GM12878 (cell line): Measurements from ENCODE around the gene PRKCI. TPM values are rescaled to one million over a fixed set of nuclear protein-coding genes. Genes with fewer than 3 reads are reported as not detected.

ENCODE experiments used
- ATAC-seq: fragments of 200-7000 bp; cut with Tn5 transposase; 3 replicates; pipeline ENCODE4 v1.9.1; 2020; ENCODE audit warnings: mild to moderate bottlenecking, moderate library complexity
- BruUV-seq: library from RNA; stranded (reverse); fragments of 400-500 nt; replicated peaks from 2 replicates; lab custom pipeline; 2021; lab: Mats Ljungman, UMichigan
- CTCF ChIA-PET: fragments of 300-600 bp; sonication (Branson Sonifier 250); formaldehyde crosslinking; extraction: SDS; loops from one replicate; lab custom pipeline; 2021; ENCODE audit warnings: inconsistent platforms; lab: Yijun Ruan, JAX
- POLR2A ChIA-PET: fragments of 350-600 bp; formaldehyde crosslinking; extraction: SDS; loops from one replicate; lab custom pipeline; 2021; ENCODE audit warnings: inconsistent platforms; lab: Charles Lee
- RAD21 ChIA-PET: fragments of 300-600 bp; sonication (Branson Sonifier 250); formaldehyde crosslinking; loops from one replicate; lab custom pipeline; 2023; ENCODE audit warnings: antibody characterized with exemption; ENCODE audit not compliant: unreplicated experiment; lab: Charles Lee
- SMC1A ChIA-PET: fragments of 300-600 bp; sonication (Branson Sonifier 250); formaldehyde crosslinking; loops from one replicate; lab custom pipeline; 2023; ENCODE audit not compliant: unreplicated experiment, uncharacterized antibody; lab: Charles Lee
- DNase-seq: peaks from one replicate; pipeline ENCODE4 v3.0.0-alpha.2; 2011; ENCODE audit warnings: low read depth, low spot score
- FAIRE-seq: peaks from 3 replicates; lab custom pipeline; 2011; peaks lifted over from hg19 to GRCh38; lab: Jason Lieb, UNC
- H2AFZ ChIP-seq: 2 replicates; pipeline ENCODE4 v1.6.0; 2011; ENCODE audit warnings: low read depth, low read length, control low read depth; ENCODE audit not compliant: control insufficient read depth
- H3K27ac ChIP-seq: 2 replicates; pipeline ENCODE4 v1.5.1; 2011; ENCODE audit warnings: control low read depth; ENCODE audit not compliant: control insufficient read depth, insufficient read depth
- H3K27me3 ChIP-seq, 2 experiments: replicated peaks in 1 of 2; 2 replicates each; pipeline versions ENCODE4 v1.6.0 to v1.6.1; 2011; ENCODE audit warnings: low read length in 1 of 2; ENCODE audit not compliant: control insufficient read depth in 2 of 2, insufficient read depth in 2 of 2
- H3K36me3 ChIP-seq, 2 experiments: 2 replicates each; pipeline ENCODE4 v1.5.1; 2011; ENCODE audit warnings: low read length in 1 of 2; ENCODE audit not compliant: control insufficient read depth in 2 of 2, insufficient read depth in 2 of 2
- H3K4me1 ChIP-seq: 2 replicates; pipeline ENCODE4 v1.6.1; 2011; ENCODE audit warnings: mild to moderate bottlenecking, low read length, moderate library complexity, mixed read lengths; ENCODE audit not compliant: control insufficient read depth, insufficient read depth
- H3K4me2 ChIP-seq: 2 replicates; pipeline ENCODE4 v1.6.0; 2011; ENCODE audit warnings: control low read depth; ENCODE audit not compliant: control insufficient read depth, insufficient read depth
- H3K4me3 ChIP-seq: fragments of 200-600 bp; sonication (generic); 2 replicates; pipeline ENCODE4 v1.5.1; 2016
- H3K79me2 ChIP-seq: 2 replicates; pipeline ENCODE4 v1.6.0; 2011; ENCODE audit warnings: low read length; ENCODE audit not compliant: control insufficient read depth, insufficient read depth
- H3K9ac ChIP-seq: 2 replicates; pipeline ENCODE4 v1.8.0; 2011; ENCODE audit warnings: low read length, control low read depth, mixed read lengths; ENCODE audit not compliant: control insufficient read depth, insufficient read depth
- H3K9me3 ChIP-seq: replicated peaks from 3 replicates; pipeline ENCODE4 v1.5.1; 2011; ENCODE audit warnings: mild to moderate bottlenecking, low read length; ENCODE audit not compliant: control insufficient read depth, insufficient read depth
- H4K20me1 ChIP-seq: 2 replicates; pipeline ENCODE4 v1.6.0; 2011; ENCODE audit not compliant: control insufficient read depth, insufficient read depth
- CBX3 ChIP-seq: fragments of 200-600 bp; sonication (generic); IDR thresholded peaks from 2 replicates; pipeline ENCODE4 v1.6.1; 2016; ENCODE audit warnings: low read depth, borderline replicate concordance
- CHD2 ChIP-seq: IDR thresholded peaks from 2 replicates; pipeline ENCODE4 v1.6.1; 2011; ENCODE audit warnings: low read depth, low read length, improper control_type of control experiment, borderline replicate concordance
- FOXK2 ChIP-seq: fragments of 450-650 bp; IDR thresholded peaks from 2 replicates; pipeline ENCODE4 v1.6.1; 2017; ENCODE audit warnings: mild to moderate bottlenecking, moderate library complexity
- GABPA ChIP-seq: IDR thresholded peaks from 2 replicates; pipeline ENCODE4 v1.6.1; 2014; ENCODE audit warnings: antibody characterized with exemption, low read depth, mild to moderate bottlenecking, inconsistent platforms
- IKZF2 ChIP-seq, 2 experiments: fragments of 450-650 bp; IDR thresholded peaks; 2 replicates each; pipeline ENCODE4 v1.6.1; 2017; ENCODE audit warnings: mild to moderate bottlenecking in 2 of 2, moderate library complexity in 2 of 2
- MYC ChIP-seq: IDR thresholded peaks from 2 replicates; pipeline ENCODE4 v1.6.1; 2011; ENCODE audit warnings: mild to moderate bottlenecking, low read length, moderate library complexity, inconsistent platforms; ENCODE audit not compliant: insufficient read depth, insufficient replicate concordance, insufficient read length, severe bottlenecking
- NFIC ChIP-seq: IDR thresholded peaks from 2 replicates; pipeline ENCODE4 v1.6.1; 2012; ENCODE audit warnings: low read depth, mild to moderate bottlenecking, inconsistent platforms, low read length, moderate library complexity
- NR2C1 ChIP-seq: fragments of 450-650 bp; IDR thresholded peaks from 2 replicates; pipeline ENCODE4 v1.6.1; 2017; ENCODE audit warnings: antibody characterized with exemption, mild to moderate bottlenecking, moderate library complexity
- NRF1 ChIP-seq: conservative IDR thresholded peaks from 2 replicates; pipeline ENCODE4 v1.6.1; 2011; ENCODE audit warnings: mild to moderate bottlenecking, low read depth, low read length, improper control_type of control experiment
- POLR2AphosphoS2 ChIP-seq: IDR thresholded peaks from 2 replicates; pipeline ENCODE4 v1.6.1; 2011; ENCODE audit warnings: low read depth, mild to moderate bottlenecking, low read length, improper control_type of control experiment, moderate library complexity
- SMC3 ChIP-seq: IDR thresholded peaks from 2 replicates; pipeline ENCODE4 v1.6.1; 2011; ENCODE audit warnings: low read length, improper control_type of control experiment, borderline replicate concordance
- SRF ChIP-seq, 2 experiments: IDR thresholded peaks; 2 replicates each; pipeline ENCODE4 v1.6.1; 2011; ENCODE audit warnings: low read depth in 2 of 2, low read length in 2 of 2, mild to moderate bottlenecking in 1 of 2, moderate library complexity in 1 of 2
- SUPT20H ChIP-seq: IDR thresholded peaks from 2 replicates; pipeline ENCODE4 v1.6.1; 2011; ENCODE audit warnings: low read depth, mild to moderate bottlenecking, low read length, moderate library complexity, borderline replicate concordance; ENCODE audit not compliant: control insufficient read depth
- ZBED1 ChIP-seq: IDR thresholded peaks from 2 replicates; pipeline ENCODE4 v1.6.1; 2016; ENCODE audit warnings: borderline replicate concordance
- WGBS: methylation state at CpG from one replicate; pipeline ENCODE4 v1.1.6; 2016; ENCODE audit warnings: low lambda C conversion rate; ENCODE audit not compliant: insufficient replicate concordance, insufficient coverage; ENCODE audit errors: missing lambda C conversion rate; 5-methylcytosine and 5-hydroxymethylcytosine counted together
- in situ Hi-C: fragments of 300-500 bp; cut with MboI; formaldehyde crosslinking; loops from 9 replicates; pipeline ENCODE4 v1.14.3; 2018; ENCODE audit warnings: mixed read lengths
- intact Hi-C: fragments of 100-400 bp; cut with micrococcal nuclease; formaldehyde crosslinking; loops from one replicate; pipeline ENCODE4 v1.14.2; 2022; ENCODE audit not compliant: unreplicated experiment
- polyA plus RNA-seq, 11 experiments: library from polyadenylated mRNA; depleted of rRNA in 4 of 11; unstranded in 6 of 11; stranded (reverse) in 5 of 11; fragments of >200 nt; fragmentation: Nextera tagmentation in 4 of 11; fragmentation: Illumina TruSeq in 1 of 11; extraction: Ambion mirVana in 4 of 11; extraction: Trizol in 1 of 11; gene quantifications; 1 replicate in 1 of 11; 2 replicates in 10 of 11; pipeline versions ENCODE4 v1.2.1 to v1.2.3, GENCODE V29; 2011 to 2016; ENCODE audit warnings: inconsistent platforms in 2 of 11, missing spikeins in 2 of 11, low read depth in 1 of 11
- total RNA-seq, 4 experiments: library from RNA; depleted of rRNA in 3 of 4; stranded (reverse); fragments of >200 nt in 3 of 4; fragmentation: Illumina TruSeq in 1 of 4; extraction: Trizol in 1 of 4; gene quantifications; 2 replicates each; pipeline versions ENCODE4 v1.2.1 to v1.2.3, GENCODE V29; 2013 to 2021
- TF ChIP-seq, protein P1 (sequence below): fragments of 450-650 bp; IDR thresholded peaks from 2 replicates; pipeline ENCODE4 v1.6.1; 2018; ENCODE audit warnings: borderline replicate concordance, mild to moderate bottlenecking; ENCODE audit not compliant: partially characterized antibody
- TF ChIP-seq, protein P2 (sequence below), 3 experiments: IDR thresholded peaks in 2 of 3; conservative IDR thresholded peaks in 1 of 3; 2 replicates each; pipeline ENCODE4 v1.5.1; 2011; ENCODE audit warnings: low read depth in 3 of 3, low read length in 3 of 3, mild to moderate bottlenecking in 3 of 3, control low read depth in 2 of 3, moderate library complexity in 2 of 3, inconsistent platforms in 1 of 3, mixed read lengths in 1 of 3; ENCODE audit not compliant: control insufficient read depth in 2 of 3, insufficient read depth in 1 of 3; ENCODE audit errors: extremely low read depth in 1 of 3
- TF ChIP-seq, protein P3 (sequence below): IDR thresholded peaks from 2 replicates; pipeline ENCODE4 v1.6.1; 2011; ENCODE audit warnings: low read depth, low read length, improper control_type of control experiment, borderline replicate concordance

Gene PRKCI
- total and polyA plus RNA-seq, 10 of the 15 experiments (the other 5 are each of a cell fraction or from before 2014, with no cell fraction given) = 3.5 to 15.4 (median 11.8) TPM

DNA sequence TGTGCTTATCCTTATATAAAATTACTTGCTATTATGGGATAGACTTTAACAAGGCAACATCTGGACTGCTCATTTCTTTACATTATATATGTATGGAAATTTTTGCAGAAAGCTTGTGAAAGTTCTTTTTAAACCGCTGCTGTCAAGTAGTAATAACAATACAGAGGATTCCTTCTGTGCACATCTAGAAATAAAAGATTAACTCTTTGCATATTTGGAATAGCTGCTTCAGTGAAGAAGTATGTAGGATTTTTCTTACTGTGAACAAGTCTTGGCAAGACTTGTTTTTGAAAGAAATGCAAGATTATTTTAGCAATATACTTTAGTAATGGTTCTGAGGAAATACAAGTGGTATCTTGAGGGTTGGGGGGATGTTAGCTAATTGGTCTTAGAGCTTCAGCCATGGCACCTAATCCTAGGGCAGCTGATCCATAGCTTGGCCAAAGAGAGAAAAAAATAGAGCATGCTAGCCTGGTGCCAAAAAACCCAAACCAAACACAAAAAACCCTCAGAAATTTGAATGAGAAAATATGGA, 4.3 kb downstream of the PRKCI start:
- RAD21 ChIA-PET = no interaction called here
- WGBS = 95% methylated on average over 1 of the region's 1 CpG
- DNase-seq = no peak
- SMC1A ChIA-PET = interaction anchor here (0.9 to 1.2 kb wide), 2 partner anchors 23 to 126 kb away, joined by 3 to 4 read pairs; no protein-coding TSS in a partner anchor
- POLR2A ChIA-PET = no interaction called here
- TF ChIP-seq, protein P1, sequence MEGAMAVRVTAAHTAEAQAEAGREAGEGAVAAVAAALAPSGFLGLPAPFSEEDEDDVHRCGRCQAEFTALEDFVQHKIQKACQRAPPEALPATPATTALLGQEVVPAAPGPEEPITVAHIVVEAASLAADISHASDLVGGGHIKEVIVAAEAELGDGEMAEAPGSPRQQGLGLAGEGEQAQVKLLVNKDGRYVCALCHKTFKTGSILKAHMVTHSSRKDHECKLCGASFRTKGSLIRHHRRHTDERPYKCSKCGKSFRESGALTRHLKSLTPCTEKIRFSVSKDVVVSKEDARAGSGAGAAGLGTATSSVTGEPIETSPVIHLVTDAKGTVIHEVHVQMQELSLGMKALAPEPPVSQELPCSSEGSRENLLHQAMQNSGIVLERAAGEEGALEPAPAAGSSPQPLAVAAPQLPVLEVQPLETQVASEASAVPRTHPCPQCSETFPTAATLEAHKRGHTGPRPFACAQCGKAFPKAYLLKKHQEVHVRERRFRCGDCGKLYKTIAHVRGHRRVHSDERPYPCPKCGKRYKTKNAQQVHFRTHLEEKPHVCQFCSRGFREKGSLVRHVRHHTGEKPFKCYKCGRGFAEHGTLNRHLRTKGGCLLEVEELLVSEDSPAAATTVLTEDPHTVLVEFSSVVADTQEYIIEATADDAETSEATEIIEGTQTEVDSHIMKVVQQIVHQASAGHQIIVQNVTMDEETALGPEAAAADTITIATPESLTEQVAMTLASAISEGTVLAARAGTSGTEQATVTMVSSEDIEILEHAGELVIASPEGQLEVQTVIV = no peak
- TF ChIP-seq POLR2AphosphoS2 = no peak
- no peak for TF ChIP-seq NRF1
- no peak for TF ChIP-seq SRF (IDR thresholded peaks at IDR 0.05; ENCODE audit: low read depth in 2 of 2, low read length in 2 of 2)
- TF ChIP-seq, protein P2, sequence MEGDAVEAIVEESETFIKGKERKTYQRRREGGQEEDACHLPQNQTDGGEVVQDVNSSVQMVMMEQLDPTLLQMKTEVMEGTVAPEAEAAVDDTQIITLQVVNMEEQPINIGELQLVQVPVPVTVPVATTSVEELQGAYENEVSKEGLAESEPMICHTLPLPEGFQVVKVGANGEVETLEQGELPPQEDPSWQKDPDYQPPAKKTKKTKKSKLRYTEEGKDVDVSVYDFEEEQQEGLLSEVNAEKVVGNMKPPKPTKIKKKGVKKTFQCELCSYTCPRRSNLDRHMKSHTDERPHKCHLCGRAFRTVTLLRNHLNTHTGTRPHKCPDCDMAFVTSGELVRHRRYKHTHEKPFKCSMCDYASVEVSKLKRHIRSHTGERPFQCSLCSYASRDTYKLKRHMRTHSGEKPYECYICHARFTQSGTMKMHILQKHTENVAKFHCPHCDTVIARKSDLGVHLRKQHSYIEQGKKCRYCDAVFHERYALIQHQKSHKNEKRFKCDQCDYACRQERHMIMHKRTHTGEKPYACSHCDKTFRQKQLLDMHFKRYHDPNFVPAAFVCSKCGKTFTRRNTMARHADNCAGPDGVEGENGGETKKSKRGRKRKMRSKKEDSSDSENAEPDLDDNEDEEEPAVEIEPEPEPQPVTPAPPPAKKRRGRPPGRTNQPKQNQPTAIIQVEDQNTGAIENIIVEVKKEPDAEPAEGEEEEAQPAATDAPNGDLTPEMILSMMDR (IDR thresholded peaks at IDR 0.05 in 2 of 3, conservative IDR thresholded peaks at IDR 0.05 in 1 of 3; ENCODE audit: control insufficient read depth in 2 of 3, extremely low read depth in 1 of 3, insufficient read depth in 1 of 3, low read depth in 3 of 3, low read length in 3 of 3) = no peak
- TF ChIP-seq GABPA = no peak
- TF ChIP-seq MYC = no peak
- TF ChIP-seq, protein P3, sequence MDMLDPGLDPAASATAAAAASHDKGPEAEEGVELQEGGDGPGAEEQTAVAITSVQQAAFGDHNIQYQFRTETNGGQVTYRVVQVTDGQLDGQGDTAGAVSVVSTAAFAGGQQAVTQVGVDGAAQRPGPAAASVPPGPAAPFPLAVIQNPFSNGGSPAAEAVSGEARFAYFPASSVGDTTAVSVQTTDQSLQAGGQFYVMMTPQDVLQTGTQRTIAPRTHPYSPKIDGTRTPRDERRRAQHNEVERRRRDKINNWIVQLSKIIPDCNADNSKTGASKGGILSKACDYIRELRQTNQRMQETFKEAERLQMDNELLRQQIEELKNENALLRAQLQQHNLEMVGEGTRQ = no peak
- no peak for TF ChIP-seq CHD2
- TF ChIP-seq SUPT20H = no peak
- TF ChIP-seq IKZF2 (IDR thresholded peaks at IDR 0.05) = no peak
- no peak for TF ChIP-seq SMC3
- TF ChIP-seq FOXK2 = no peak
- no peak for TF ChIP-seq ZBED1
- no peak for TF ChIP-seq NR2C1
- no peak for TF ChIP-seq CBX3
- no peak for TF ChIP-seq NFIC
- TF ChIP-seq, all 136 proteins: peak for 0
- H3K4me3 ChIP-seq = no peak overlapping the region
- H2AFZ ChIP-seq = no peak overlapping the region
- H3K9ac ChIP-seq = no peak overlapping the region
- H3K4me1 ChIP-seq = no peaks in the 10 kb centered on the region
- peaks cover 14% of the 10 kb centered on the region for H3K79me2 ChIP-seq
- ATAC-seq (no peak), FAIRE-seq (no peak)
- H3K9me3 ChIP-seq = no peaks in the 10 kb centered on the region
- intact Hi-C loops = no loop called here
- BruUV-seq = no TSS peak
- CTCF ChIA-PET = interaction anchor here (1.3 kb wide), 1 partner anchor 35 kb away, joined by 5 read pairs; no protein-coding TSS in a partner anchor
- no peaks in the 10 kb centered on the region for H3K27me3 ChIP-seq
- no peak overlapping the region for H3K27ac ChIP-seq
- no peaks in the 10 kb centered on the region for H4K20me1 ChIP-seq
- in situ Hi-C loops = no loop called here
- H3K4me2 ChIP-seq = no peak overlapping the region
- no peaks in the 10 kb centered on the region for H3K36me3 ChIP-seq
